ENCODE results near the gene MTFR1L.
A peak's percentile ranks its signal among the peaks of the same experiment; 100 is the strongest.

The MTFR1L gene

GRCh38 chr1:25858906-25859789, 39.4 kb downstream of the MTFR1L start, which contains the start of gene AUNIP:
TSS of gene AUNIP (minus strand) at chr1:25859457. CDS start at chr1:25859357, 100 bp downstream.
- DNase-seq: peak in 48 of 56 donors; percentile 8 to 84 (median 52)

- DNase-seq: peak in 1 of 56 donors; percentile 19
Observed at GRCh38 chr1:25861316-25862286, 41.8 kb downstream of the MTFR1L start.

- no peak for DNase-seq
Observed at GRCh38 chr1:25862785-25863485, 43.2 kb downstream of the MTFR1L start.

- DNase-seq: no peak
Observed at GRCh38 chr1:25863486-25864262, 43.9 kb downstream of the MTFR1L start.

- no peak for DNase-seq
Observed at GRCh38 chr1:25864434-25864833, 44.7 kb downstream of the MTFR1L start.

GRCh38 chr1:25866288-25866687, 46.5 kb downstream of the MTFR1L start:
- DNase-seq: no peak

GRCh38 chr1:25867210-25867991, 47.6 kb downstream of the MTFR1L start:
- DNase-seq: peak in 1 of 56 donors; percentile 20

GRCh38 chr1:25869909-25870606, 50.3 kb downstream of the MTFR1L start:
- no peak for DNase-seq

- DNase-seq: no peak
Observed at GRCh38 chr1:25870614-25871013, 50.9 kb downstream of the MTFR1L start.

GRCh38 chr1:25871086-25871703, 51.4 kb downstream of the MTFR1L start:
- DNase-seq: no peak

GRCh38 chr1:25871704-25872494, 52.1 kb downstream of the MTFR1L start:
- DNase-seq: no peak

GRCh38 chr1:25872713-25873112, 53.0 kb downstream of the MTFR1L start:
- DNase-seq: no peak

GRCh38 chr1:25873120-25873519, 53.4 kb downstream of the MTFR1L start:
- DNase-seq: peak in 3 of 56 donors; percentile 13 to 33 (median 16)

- no peak for DNase-seq
Observed at GRCh38 chr1:25874209-25874608, 54.5 kb downstream of the MTFR1L start.

GRCh38 chr1:25874635-25875153, 54.9 kb downstream of the MTFR1L start:
- no peak for DNase-seq

GRCh38 chr1:25875154-25875855, 55.6 kb downstream of the MTFR1L start, which contains the start of gene PAQR7:
TSS of gene PAQR7 (minus strand) at chr1:25875708. CDS start at chr1:25863839, 11,869 bp downstream.
- peak in 54 of 56 donors; percentile 20 to 91 (median 70) for DNase-seq

Data from nucleus accumbens (tissue), 56 donors.